GM18867 (cell line): ENCODE measurements around the gene NOP53.
"Not testable (repeated sequence)": the region's sequence is repeated elsewhere in the genome, so short reads cannot be mapped to it uniquely, and the experiment has no call there.

Experiments
- ATAC-seq: cut with Tn5 transposase; IDR thresholded peaks from one replicate; pipeline ENCODE4 v1.9.1; 2021; ENCODE audit warnings: mild to moderate bottlenecking, moderate library complexity; ENCODE audit not compliant: unreplicated experiment

The NOP53 gene

DNA sequence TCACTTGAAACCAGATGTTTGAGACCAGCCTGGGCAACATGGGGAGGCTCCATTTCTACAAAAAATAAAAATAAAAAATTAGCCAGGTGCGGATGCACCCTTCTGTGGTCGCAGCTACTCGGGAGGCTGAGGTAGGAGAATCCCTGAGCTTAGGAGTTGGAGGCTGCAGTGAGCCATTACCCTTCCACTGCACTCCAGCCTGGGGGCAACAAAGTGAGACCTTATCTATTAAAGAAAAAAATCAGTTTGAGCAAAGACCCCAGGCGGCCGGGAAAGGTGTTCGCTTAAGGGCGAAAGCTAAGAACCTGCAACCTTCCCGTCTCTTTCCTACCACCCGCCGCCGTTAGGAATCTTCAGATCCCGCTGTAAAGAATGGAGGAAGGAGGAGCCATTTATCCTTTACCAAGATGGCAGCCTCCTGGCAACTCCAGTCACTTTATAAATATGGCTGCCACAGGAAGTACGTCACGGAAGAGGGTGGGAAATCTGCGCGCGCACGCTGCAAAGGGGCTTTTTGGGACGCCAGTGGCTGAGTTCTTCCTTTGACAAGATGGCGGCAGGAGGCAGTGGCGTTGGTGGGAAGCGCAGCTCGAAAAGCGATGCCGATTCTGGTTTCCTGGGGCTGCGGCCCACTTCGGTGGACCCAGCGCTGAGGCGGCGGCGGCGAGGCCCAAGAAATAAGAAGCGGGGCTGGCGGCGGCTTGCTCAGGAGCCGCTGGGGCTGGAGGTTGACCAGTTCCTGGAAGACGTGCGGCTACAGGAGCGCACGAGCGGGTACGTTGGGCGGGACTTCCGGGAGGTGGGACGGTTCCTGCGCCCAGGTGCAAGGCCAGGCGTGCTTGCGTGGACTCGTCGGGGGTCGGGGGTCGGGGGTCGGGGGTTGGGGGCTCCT, at the start of gene NOP53:
TSS of gene NOP53 (plus strand) at position 537 of the 892 bp plus-strand sequence. CDS start at position 551, 14 bp downstream.
- peak; percentile 75 for ATAC-seq

DNA sequence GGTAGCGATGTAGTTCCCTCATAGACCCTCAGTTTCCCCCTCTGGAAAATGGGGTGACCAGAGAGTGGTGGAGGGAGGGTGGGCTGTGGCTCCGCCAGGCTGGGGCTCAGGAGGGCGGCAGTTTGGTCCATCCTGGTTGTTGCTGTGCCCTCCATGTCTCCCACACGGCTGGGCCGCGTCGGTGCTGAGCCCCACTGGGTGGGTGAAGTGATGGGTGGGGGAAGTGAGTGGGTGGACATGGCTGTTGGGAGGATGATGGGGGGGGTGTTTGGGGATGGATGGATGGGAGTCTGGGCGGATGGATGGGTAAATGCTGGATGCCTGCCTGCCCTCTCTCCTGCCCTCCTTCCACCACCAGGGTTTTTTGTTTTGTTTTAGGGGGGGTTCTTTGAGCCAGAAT, 48.7 kb upstream of the NOP53 start:
- ATAC-seq = no peak

DNA sequence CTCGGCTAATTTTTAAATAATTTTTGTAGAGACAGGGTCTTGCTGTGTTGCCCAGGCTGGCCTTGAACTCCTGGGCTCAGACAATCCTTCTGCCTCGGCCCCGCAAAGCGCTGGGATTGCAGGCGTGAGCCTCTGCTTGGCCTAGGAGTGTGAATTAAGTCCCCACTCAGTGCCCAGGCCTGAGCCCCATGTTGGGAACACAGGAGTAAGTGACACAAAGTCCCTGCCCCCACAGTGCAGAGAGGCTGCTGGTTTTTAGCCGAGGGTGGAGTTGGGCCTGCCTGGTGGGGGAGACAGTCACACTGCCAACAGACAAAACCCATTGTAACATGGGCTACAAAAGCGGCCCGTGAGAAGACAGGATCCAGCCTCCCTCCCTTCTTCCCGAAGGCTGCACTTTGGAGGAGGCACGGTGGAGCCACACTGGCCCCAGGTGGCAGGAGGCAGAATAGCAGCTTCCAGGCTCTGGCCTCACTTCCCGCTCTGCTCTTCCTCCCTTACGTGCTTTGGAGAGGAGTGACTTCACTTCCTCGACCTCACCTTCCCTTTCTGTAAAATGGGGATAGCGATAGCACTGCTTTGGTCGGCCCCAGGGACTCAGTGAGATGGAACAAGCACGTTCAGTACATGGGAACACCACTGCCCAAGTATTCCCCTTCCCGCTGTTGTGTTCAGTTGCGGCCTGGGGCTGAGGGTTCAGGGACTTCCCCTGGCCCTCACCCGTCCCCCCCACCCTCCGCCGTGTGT, 47.3 kb upstream of the NOP53 start:
- no peak for ATAC-seq

DNA sequence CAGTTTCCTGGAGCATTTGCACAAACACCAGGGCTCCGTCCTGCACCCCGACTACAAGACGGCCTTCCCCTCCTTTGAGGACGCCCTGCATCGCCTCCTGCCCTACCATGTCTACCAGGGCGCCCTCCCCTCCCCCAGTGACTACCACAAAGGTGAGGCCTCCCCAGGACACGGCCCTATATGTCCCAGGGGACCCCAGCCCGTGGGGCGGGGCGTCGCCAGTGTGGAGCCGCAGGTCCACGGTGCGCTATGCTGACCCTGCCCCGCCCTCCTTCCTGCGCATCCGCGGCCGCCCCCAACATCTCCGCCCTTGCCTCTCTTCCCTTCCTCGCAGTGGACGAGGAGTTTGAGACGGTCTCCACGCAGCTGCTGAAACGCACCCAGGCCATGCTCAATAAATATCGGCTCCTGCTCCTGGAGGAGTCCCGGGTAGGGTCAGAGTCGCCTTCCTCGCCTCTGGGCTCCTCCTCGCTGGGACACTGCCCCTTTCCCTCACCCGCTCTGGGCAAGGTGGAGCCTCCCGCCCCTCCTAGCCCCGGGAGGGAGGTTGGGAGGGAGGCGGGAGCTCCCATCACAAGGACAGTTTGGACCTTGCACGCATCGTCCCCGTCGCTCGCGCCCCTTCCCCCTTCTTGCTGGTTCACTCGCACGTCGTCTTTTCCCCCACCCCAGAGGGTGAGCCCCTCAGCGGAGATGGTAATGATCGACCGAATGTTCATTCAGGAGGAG, 46.6 kb upstream of the NOP53 start:
- ATAC-seq = no peak

DNA sequence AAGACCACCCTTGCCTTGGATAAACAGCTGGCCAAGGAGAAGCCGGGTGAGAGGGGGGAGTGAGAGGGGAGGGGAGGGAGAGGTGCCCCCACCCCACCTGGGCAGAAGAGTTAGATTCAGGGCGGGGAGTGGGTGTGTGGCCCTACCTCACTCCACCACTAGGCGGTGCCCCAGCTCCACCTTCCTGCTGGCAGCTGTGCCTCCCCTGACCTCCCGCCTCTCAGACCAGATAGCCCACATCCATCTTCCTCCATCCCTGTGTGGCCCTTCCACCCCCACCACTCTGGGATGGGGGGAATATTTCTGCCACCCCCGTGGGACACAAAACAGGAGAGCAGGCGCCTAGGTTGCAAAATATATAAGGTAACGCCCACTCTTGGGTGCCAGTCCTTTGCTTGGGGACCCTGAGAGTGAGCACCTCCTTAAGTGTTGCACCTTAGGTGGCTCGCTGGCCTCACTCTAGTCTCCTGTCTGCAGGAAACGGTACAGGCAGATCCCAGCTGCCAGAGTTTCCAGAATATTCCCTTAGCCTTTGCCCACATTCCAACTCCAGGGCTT, 45.9 kb upstream of the NOP53 start:
- no peak for ATAC-seq

DNA sequence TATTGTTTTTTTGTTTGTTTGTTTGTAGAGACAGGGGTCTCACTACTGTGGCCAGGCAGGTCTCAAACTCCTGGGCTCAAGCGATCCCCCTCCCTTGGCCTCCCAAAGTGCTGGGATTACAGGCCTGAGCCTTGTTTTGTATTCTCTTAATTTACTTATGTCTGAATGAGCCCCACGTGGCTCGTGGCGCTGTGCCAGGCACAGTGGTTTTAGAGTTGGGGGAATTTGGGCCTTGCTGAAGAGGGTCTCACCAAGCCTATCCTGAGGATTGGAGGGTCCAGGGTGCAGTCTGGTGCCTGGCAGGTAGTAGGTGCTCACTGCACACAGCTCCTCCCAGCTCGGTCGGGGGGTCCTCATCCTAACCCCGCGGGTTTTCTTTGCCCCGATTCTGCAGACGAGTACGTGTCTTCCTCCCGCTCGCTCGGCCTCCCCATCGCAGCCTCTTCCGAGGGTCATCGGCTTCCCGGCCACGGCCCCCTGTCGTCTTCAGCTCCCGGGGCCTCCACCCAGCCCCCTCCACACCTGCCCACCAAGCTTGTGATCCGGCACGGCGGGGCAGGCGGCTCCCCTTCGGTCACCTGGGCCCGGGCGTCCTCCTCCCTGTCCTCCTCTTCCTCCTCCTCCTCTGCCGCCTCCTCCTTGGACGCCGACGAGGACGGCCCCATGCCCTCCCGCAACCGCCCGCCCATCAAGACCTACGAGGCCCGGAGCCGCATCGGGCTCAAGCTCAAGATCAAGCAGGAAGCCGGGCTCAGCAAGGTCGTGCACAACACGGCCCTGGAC, 44.2 kb upstream of the NOP53 start:
- no peak for ATAC-seq

DNA sequence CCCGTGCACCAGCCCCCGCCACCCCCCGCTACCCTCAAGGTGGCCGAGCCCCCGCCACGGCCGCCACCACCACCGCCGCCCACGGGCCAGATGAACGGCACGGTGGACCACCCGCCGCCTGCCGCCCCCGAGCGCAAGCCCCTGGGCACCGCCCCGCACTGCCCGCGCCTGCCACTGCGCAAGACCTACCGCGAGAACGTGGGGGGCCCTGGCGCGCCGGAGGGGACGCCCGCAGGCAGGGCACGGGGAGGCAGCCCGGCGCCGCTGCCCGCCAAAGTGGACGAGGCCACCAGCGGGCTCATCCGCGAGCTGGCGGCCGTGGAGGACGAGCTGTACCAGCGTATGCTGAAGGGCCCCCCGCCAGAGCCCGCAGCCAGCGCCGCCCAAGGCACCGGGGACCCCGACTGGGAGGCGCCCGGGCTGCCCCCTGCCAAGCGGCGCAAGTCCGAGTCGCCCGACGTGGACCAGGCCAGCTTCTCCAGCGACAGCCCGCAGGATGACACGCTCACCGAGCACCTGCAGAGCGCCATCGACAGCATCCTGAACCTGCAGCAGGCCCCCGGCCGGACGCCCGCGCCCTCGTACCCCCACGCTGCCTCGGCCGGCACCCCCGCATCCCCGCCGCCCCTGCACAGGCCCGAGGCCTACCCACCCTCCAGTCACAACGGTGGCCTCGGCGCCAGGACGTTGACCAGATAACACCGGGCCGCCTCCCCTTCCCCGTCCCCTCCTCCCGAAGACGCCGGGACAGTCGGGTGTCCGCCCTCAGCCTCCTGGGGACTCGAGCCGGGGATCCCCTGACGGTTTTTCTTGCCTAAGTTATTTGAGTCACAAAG, 43.4 kb upstream of the NOP53 start:
- ATAC-seq = no peak

DNA sequence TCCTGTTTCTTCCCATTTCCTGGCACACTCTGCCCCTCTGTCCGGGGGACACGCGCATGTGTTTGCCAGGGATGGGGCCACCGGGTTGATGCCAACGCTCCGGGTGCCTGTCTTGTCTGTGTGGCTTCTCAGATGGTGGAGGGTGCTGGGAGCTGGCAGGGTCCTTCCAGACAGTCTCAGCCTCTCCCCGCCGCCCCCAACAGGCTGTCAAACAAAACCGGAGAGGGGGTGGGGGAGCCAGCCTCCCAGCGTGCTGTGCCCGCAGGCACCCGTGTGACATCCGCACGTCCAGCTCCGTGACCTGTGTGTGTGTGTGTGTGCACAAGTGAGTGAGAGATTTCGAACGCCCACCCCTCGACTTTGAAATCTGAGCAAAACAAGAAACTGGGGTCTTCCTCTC, 42.7 kb upstream of the NOP53 start:
- ATAC-seq = no peak

DNA sequence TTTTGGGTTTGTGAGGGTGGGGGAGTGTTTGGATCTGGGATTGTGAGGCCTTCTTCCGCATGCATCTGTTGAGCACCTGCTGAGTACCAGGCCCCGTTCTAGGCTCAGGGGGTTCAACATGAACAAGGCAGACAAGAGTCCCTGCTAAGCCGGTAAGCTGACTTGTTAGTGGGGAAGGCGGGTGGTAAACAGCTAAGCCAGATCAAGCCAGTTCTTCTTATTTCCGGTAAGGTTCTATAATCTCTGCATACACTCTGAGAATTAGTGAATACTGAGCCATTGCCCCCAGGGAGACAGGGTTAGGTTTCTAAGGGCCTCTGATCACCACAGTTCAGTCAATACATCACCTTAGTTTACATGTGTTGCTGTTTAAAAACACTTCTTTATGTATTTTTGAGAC, 42.0 kb upstream of the NOP53 start:
- no peak for ATAC-seq

DNA sequence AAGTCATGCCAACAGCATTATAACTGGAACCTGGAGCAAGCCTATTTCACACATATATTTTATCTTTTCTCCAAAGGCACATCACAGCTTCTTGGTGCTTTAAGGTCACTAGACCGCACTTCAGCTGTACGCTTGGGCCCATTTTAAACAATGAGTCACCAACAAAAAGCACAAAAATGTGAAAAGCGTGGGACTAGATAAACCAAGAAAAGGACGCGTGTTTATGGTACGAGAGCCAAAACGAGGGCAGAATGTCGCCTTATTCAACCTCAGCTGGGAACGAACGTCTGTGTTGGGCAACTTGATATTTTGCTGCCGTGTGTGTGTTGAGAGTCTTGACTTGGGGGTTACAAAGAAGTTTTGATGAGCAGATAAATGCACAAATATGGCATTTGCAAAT, 41.3 kb upstream of the NOP53 start:
- ATAC-seq = no peak

DNA sequence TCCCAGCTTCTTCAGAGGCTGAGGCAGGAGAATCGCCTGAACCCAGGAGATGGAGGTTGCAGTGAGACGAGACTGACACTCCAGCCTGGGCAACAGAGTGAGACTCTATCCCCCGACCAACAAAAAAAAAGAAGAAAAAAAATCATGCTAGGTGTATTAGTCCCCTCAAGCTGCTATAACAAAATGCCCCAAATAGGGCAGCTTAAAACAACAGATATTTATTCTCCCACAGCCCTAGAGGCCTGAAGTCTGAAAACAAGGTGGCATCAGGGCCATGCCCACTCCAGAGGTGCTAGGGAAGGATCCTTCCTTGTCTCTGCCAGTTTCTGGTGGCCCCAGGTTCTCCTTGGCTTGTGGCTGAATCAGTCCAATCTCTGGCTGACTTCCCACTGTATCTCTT, 40.7 kb upstream of the NOP53 start:
- ATAC-seq = no peak

DNA sequence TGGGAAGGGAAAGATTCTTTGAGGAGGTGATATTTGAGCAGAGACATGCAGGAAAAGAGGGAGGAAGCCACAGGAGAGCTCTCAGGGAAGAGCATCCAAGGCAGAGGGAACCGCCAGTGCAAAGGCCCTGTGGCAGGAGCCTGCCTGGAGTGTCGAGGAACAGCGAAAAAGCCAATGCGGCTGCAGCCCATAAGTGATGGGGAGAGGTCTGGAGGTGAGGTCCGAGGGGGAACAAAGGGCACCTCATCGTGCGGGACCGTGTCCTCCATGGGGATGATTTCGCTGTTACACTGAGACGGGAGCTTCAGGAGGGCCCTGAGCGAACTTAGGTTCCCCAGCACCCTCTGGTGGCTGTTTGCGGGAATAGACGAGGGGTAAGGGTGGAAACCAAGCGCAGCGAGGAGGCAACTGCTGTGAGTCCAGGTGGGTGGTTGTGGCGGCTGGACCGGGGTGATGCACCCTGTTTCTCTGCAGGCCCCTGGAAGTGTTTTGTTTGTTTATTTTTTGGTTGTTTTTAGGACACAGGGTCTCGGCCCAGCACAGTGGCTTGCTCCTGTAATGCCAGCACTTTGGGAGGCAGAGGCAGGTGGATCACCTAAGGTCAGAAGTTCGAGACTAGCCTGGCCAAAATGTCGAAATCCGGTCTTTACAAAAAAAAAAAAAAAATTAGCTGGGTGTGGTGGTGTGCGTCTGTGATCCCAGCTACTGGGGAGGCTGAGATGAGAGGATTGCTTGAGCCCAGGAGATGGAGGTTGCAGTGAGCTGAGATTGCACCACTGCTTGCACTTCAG, 38.0 kb upstream of the NOP53 start:
- ATAC-seq = no peak

DNA sequence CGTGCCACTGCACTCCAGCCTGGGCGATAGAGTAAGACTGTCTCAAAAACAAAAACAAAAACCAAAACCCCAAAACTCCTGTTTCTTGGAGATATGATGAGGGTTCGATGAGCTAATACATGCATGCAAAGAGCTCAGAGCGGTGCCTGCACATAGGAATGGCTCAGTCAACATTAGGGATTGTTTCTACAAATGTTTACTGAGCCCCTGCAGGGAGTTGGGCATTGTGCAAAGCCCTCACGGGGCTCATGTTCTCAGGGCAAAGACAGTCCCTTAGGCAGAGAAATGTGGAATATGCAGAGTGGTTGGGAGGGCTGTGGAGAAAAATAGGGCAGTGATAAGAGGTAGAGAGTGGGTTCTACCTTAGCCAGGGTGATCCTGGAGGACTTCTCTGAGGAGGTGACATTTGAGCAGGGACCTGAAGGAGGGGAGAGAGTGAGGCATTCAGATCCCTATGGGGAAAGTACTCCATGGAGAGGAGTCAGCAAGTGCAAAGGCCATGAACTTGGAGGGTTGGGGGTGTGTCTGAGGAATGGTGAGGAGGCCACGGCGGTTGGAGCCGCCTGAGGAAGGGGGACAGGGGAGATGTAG, 33.6 kb upstream of the NOP53 start:
- ATAC-seq = no peak

DNA sequence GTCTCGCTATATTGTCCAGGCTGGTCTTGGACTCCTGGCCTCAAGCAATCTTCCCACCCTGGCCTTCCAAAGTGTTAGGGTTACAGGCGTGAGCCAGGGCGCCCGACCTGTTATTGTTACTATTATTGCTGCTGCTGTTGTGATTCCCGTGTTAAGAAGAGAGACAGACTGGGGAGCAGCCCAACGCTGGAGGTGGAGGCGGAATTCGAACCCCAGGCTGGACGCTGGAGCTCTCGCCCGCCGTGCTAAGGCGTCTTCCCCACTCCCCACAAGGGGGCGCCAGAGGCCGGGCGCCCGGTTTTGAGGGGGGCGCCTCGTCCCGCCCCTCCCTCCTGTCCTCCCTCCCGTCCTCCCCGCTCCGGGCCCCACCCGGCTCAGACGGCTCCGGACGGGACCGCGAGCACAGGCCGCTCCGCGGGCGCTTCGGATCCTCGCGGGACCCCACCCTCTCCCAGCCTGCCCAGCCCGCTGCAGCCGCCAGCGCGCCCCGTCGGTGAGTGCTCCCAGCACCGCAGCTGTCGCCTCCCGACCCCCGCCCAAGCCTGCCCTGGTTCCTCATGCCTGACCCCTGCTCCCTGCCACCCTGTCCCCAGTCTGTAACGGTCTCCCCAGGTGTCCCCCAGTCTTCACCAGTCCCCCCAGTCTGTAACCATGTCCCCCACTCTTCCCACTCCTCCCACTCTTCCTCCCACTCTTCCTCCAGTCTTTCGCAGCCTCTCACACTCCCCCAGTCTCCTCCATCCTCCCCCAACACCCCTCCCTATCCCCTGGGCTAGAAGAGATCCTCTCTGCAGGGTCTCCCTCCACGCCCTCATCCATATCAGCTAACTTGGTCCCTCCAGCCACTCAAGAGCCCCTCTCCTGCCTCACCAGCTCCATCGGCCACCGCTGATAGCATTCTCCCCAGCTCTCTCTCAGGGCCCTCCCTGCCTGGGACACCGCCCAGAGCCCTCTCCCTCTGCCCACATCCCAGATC, 32.0 kb upstream of the NOP53 start, which contains the start of gene EHD2:
TSS of gene EHD2 (plus strand) at position 377 of the 976 bp plus-strand sequence. CDS start 3,191 bp downstream, outside the sequence.
- no peak for ATAC-seq

DNA sequence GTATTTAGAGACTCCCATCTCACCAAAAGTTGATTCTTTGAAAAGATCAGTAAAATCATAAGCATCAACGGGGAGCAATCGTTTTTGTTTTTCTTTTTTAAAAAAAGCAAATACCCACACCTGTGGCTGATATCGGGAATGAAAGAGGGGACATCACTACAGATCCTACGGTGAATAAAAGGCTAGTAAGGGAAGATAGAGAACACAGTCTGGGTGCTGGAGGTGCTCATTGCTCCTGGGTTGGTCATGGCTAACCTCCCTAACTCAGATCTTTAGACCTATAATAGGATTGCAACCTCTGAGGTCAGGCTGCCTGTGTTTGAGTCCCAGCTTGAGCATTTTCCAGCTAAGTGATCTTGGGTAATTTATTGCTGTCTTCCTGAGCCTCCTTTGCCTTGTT, 31.0 kb upstream of the NOP53 start:
- no peak for ATAC-seq

DNA sequence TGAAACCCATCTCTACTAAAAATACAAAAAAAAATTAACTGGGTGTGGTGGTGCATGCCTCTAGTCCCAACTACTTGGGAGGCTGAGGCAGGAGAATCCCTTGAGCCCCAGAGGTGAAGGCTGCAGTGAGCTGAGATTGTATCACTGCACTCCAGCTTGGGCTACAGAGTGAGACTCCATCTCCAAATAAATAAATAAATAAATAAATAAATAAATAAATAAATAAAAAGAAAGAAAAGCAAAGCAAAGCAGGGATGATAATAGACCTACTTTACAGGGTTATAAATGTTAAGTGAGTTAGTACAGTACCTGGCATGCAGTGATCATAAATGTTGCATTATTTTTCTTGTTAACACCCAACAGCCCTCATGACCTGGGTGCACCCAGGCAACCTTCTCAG, 30.5 kb upstream of the NOP53 start:
- ATAC-seq = not testable (repeated sequence)
